ENCODE results near the gene MAPT.

MAPT gene

GRCh38 chr17:46072998-46073397 is 178.6 kb downstream of the MAPT start:
- no peak for DNase-seq (ENCODE audit: extremely low read depth, low read depth)
- H3K4me3 ChIP-seq (replicated peaks; ENCODE audit: low read depth, low read length): no peak overlapping the region
- TF ChIP-seq CTCF (IDR thresholded peaks at IDR 0.05; ENCODE audit: low read depth, low read length, missing control alignments): no peak

GRCh38 chr17:46074540-46074939 is 180.2 kb downstream of the MAPT start:
- no peak for TF ChIP-seq CTCF (IDR thresholded peaks at IDR 0.05; ENCODE audit: low read depth, low read length, missing control alignments)
- H3K4me3 ChIP-seq (replicated peaks; ENCODE audit: low read depth, low read length): no peak overlapping the region
- DNase-seq (ENCODE audit: extremely low read depth, low read depth): no peak

All from HFF-Myc (cell line).